Heart right ventricle (tissue), 16 donors: ENCODE results near the gene LRRC15. TPM values are rescaled to one million over a fixed set of nuclear protein-coding genes. Genes with fewer than 3 reads are reported as not detected.

Experiments used
- ATAC-seq, 8 donors: fragments of 200-7000 bp; cut with Tn5 transposase; one replicate each; pipeline ENCODE4 v1.9.1; 2020; ENCODE audit warnings: mild to moderate bottlenecking in 8 of 8, moderate library complexity in 8 of 8, moderate number of reproducible peaks in 1 of 8
- DNase-seq, 2 donors: peaks; one replicate each; pipeline ENCODE4 v3.0.0-alpha.2; 2020
- H3K27ac ChIP-seq, 10 donors: fragments of 200-600 bp; sonication (generic) in 2 of 10; one replicate each; pipeline versions ENCODE4 v1.5.0 to v1.8.0; 2020 to 2022; ENCODE audit warnings: mild to moderate bottlenecking in 3 of 10
- H3K27me3 ChIP-seq, 7 donors: fragments of 200-600 bp; one replicate each; pipeline ENCODE4 v1.8.0; 2021 to 2022; ENCODE audit warnings: mild to moderate bottlenecking in 2 of 7
- H3K36me3 ChIP-seq, 9 donors: fragments of 200-600 bp; sonication (generic) in 1 of 9; one replicate each; pipeline versions ENCODE4 v1.5.0 to v1.8.0; 2020 to 2022; ENCODE audit warnings: mild to moderate bottlenecking in 2 of 9
- H3K4me1 ChIP-seq, 9 donors: fragments of 200-600 bp; sonication (generic) in 1 of 9; one replicate each; pipeline versions ENCODE4 v1.5.0 to v1.8.0; 2020 to 2022; ENCODE audit warnings: mild to moderate bottlenecking in 4 of 9
- H3K4me3 ChIP-seq, 10 donors: fragments of 200-600 bp; sonication (generic) in 2 of 10; one replicate each; pipeline versions ENCODE4 v1.5.0 to v1.8.0; 2020 to 2022; ENCODE audit warnings: mild to moderate bottlenecking in 7 of 10, moderate library complexity in 2 of 10
- H3K9me3 ChIP-seq, 11 donors: fragments of 200-600 bp in 10 of 11; sonication (generic) in 2 of 11; one replicate each; pipeline versions ENCODE4 v1.5.0 to v1.8.0; 2013 to 2022; ENCODE audit warnings: mild to moderate bottlenecking in 2 of 11, control low read depth in 1 of 11, moderate library complexity in 1 of 11
- WGBS, 2 donors: extraction: QIAGEN DNeasy Blood & Tissue Kit; methylation state at CpG; one replicate each; pipeline ENCODE4 v1.1.7; 2013; ENCODE audit warnings: inconsistent platforms in 1 of 2; 5-methylcytosine and 5-hydroxymethylcytosine counted together
- intact Hi-C, 10 donors: fragments of 100-400 bp; cut with DNase I; formaldehyde crosslinking; loops; one replicate each; pipeline versions ENCODE4 v1.11.1 to v1.14.2; 2022
- polyA plus RNA-seq, 2 donors: library from polyadenylated mRNA; stranded (reverse); fragments of 200-250 nt; gene quantifications; one replicate each; pipeline ENCODE4 v1.2.3, GENCODE V29; 2013
- total RNA-seq, 10 donors: library from RNA; stranded (reverse); fragmentation: NEBNext Ultra II Directional in 3 of 10; extraction: Animal tissue kit (Norgen Biotek cat#: 25700) in 3 of 10; gene quantifications; one replicate each; pipeline versions ENCODE4 v1.2.1 to v1.2.4, GENCODE V29; 2021 to 2023
- TF ChIP-seq, protein P1 (sequence below), 9 donors: fragments of 200-600 bp; sonication (generic) in 2 of 9; IDR thresholded peaks; one replicate each; pipeline versions ENCODE4 v1.5.0 to v1.8.0; 2021 to 2022; ENCODE audit warnings: antibody characterized with exemption in 9 of 9, mild to moderate bottlenecking in 5 of 9, moderate library complexity in 1 of 9
- donor health status: Arrhythmogenic right ventricular cardiomyopathy.
- donor health status: ischemic (EF 13 %, LVEDD 7.1; RV severe dilation, severe dysfunction).
- donor health status: healthy with polysubstance abuse.
- donor health status: DM: no; HTN: yes; CAD: no.
- donor health status: DM: no; HTN: no; CAD: no.
- donor health status: ischemic (EF 25% LVEDD 6.9; RV normal size, moderate dysfunction).
- donor health status: ischemic (EF 25% LVEDD 5.7; RV mildly dilated, moderate dysfunction).
- donor health status: healthy.
- donor health status: DM: yes; HTN: yes; CAD: no.
- donor health status: Ischemic cardiomyopathy.
- donor health status: ischemic (EF 35%, LVEDD 5.7; RV mildly dilated, moderate dysfunction).
- donor health status: nonischemic (EF 11% LVEDD 7.7; RV severe dilation, severe dysfunction).
- donor health status: DM: yes; HTN: yes; CAD: no.
- donor health status: PGD.
- donor health status: ischemic (EF 29% LVEDD 5.4; RV normal size, mild dysfunction).
- donor health status: nonischemic (EF 23%, LVEDD 6.1; RV moderate dilation, normal function).

The LRRC15 gene
- total and polyA plus RNA-seq, 12 donors = 0.05 to 0.81 (median 0.21) TPM; not detected in 1

DNA sequence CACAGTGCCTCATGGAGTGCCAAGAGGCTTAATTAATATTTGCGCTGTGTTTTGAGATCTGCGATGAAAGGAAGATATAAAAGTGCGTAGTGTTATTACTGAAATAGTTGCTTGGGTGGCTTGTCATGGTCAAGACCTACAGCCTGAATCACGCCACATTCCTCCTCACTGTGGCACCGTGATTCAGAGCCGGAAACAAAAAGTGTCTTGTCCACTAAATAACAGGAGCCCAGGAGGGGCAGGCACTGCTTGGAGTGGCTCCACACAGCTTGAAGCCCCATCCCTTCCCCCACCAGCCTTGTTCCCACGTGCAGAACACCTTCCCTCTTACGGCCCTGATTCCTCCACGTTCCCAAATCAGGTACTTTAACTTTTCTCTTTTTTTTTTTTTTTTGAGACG lies 1.2 kb upstream of the LRRC15 start:
- intact Hi-C loops = no loop called here
- H3K4me3 ChIP-seq = no peak overlapping the region
- H3K27ac ChIP-seq = no peak overlapping the region
- TF ChIP-seq, protein P1, sequence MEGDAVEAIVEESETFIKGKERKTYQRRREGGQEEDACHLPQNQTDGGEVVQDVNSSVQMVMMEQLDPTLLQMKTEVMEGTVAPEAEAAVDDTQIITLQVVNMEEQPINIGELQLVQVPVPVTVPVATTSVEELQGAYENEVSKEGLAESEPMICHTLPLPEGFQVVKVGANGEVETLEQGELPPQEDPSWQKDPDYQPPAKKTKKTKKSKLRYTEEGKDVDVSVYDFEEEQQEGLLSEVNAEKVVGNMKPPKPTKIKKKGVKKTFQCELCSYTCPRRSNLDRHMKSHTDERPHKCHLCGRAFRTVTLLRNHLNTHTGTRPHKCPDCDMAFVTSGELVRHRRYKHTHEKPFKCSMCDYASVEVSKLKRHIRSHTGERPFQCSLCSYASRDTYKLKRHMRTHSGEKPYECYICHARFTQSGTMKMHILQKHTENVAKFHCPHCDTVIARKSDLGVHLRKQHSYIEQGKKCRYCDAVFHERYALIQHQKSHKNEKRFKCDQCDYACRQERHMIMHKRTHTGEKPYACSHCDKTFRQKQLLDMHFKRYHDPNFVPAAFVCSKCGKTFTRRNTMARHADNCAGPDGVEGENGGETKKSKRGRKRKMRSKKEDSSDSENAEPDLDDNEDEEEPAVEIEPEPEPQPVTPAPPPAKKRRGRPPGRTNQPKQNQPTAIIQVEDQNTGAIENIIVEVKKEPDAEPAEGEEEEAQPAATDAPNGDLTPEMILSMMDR (IDR thresholded peaks at IDR 0.05) = no peak
- DNase-seq (no peak), ATAC-seq (no peak)
- no peaks in the 10 kb centered on the region for H3K9me3 ChIP-seq
- H3K27me3 ChIP-seq = peaks cover 0 to 36% (median 23%) of the 10 kb centered on the region in 7 donors
- no peaks in the 10 kb centered on the region for H3K36me3 ChIP-seq
- 85 to 87% methylated on average over 10 of the region's 10 CpGs for WGBS, 2 donors
- peaks cover 0 to 9% (median 0%) of the 10 kb centered on the region in 9 donors for H3K4me1 ChIP-seq

DNA sequence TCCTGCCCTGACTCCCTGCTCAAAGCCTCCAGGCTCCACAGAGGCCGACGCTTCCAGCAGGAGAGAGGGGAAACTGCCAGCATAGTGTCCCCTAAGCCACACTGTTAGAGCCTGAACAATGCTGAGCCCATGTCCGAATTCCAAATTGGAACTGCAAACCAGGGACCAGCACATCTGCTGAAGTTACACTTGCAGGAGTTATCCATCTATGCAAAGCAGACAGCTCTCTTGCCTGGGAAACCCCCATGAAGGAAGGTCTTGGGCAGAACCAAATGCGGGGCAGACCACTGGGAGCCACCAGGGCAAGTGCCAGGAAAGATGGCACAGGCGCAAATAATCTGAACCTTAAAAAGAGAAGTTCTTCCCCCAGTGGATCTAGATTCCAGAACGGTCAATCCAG lies 625 bp downstream of the LRRC15 start:
- DNase-seq (no peak), ATAC-seq (no peak)
- Histone ChIP-seq H3K4me3 (no peak overlapping the region), H3K4me1 (peaks cover 0 to 23% (median 12%) of the 10 kb centered on the region in 9 donors), H3K27me3 (peaks cover 0 to 36% (median 23%) of the 10 kb centered on the region in 7 donors), H3K36me3 (no peaks in the 10 kb centered on the region), H3K9me3 (no peaks in the 10 kb centered on the region), H3K27ac (no peak overlapping the region)
- TF ChIP-seq, protein P1 (IDR thresholded peaks at IDR 0.05) = no peak
- WGBS, 2 donors = 76 to 82% methylated on average over 6 of the region's 6 CpGs
- intact Hi-C loops = no loop called here

DNA sequence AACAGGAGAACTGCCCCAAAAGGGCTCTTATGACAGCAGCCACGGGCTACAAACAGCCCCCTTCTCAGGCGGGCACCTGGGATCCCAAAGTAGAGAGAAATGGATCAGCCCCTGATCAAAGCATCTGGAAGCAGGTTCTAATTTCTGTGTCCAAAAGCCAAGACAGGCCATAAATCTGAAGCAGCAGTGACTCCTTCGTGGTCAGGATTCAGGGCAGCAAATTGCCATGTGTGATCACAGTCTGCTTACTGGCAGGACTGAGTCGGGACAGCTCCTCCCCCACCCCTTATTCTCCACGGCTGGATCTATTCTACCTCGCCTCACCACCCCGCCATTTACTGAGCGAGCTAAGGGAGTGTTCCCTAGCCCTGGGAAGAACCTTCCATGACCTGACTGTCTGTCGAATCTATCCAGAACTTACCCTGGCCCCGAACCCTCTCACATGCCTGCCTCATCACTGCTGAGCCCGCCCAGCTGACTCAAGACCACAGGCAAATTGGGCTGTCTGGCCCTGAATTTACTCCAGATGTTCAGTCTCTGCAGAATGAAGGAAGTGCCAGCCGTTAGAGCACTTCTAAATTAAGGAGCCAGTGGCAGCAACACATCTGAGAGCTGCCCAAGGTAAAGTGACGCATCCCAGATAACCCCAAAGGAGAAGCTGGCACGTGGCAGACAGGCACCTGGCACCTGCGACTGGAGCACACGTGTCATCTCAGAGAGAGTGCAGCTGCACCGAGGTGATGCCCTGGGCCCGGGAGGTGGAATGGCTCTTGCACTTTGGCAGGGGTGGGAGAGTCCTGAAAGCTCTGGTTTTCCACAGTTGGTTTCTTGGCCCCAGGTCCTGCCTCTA lies 1.3 kb downstream of the LRRC15 start:
- WGBS, 2 donors = 65 to 74% methylated on average over 18 of the region's 18 CpGs
- ATAC-seq (peak in 1 of 8 donors; percentile 5), DNase-seq (no peak)
- intact Hi-C loops = no loop called here
- Histone ChIP-seq H3K27me3 (peaks cover 0 to 36% (median 23%) of the 10 kb centered on the region in 7 donors), H3K4me3 (no peak overlapping the region), H3K9me3 (no peaks in the 10 kb centered on the region), H3K36me3 (no peaks in the 10 kb centered on the region), H3K4me1 (peaks cover 0 to 24% (median 12%) of the 10 kb centered on the region in 9 donors), H3K27ac (no peak overlapping the region)
- TF ChIP-seq, protein P1 (IDR thresholded peaks at IDR 0.05) = no peak

DNA sequence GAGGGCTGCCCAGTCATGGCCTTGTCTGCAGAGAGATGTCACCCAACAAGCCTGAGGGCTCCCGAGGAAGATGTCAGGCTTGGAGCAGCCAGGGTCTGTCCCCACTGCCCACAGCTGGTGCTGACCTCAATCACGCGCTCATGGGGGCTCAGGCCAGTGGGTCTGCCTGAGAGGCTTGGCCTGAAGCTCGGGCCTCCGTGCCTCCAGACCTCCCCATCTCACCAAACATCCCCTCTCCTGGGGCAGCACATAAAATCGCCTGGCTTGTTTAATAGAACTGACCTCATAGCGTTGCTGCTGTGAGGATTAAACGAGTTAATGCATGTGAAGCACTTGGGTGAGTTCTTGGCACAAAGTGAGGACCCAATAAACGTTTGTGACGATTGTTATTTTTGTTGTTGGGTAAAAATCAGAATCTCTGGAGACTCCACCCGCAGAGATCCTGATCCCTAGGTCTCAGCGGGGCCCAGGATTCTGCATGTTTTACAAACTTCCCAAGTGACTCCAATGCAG lies 3.5 kb downstream of the LRRC15 start:
- H3K4me1 ChIP-seq = peaks cover 0 to 24% (median 12%) of the 10 kb centered on the region in 9 donors
- H3K4me3 ChIP-seq = no peak overlapping the region
- DNase-seq (no peak), ATAC-seq (no peak)
- H3K9me3 ChIP-seq = no peaks in the 10 kb centered on the region
- no peaks in the 10 kb centered on the region for H3K36me3 ChIP-seq
- intact Hi-C loops = no loop called here
- no peak overlapping the region for H3K27ac ChIP-seq
- TF ChIP-seq, protein P1 (IDR thresholded peaks at IDR 0.05) = no peak
- 79 to 91% methylated on average over 12 of the region's 12 CpGs for WGBS, 2 donors
- H3K27me3 ChIP-seq = peaks cover 0 to 28% (median 15%) of the 10 kb centered on the region in 7 donors
